Measurements from ENCODE around the gene SLC38A1. TPM values are rescaled to one million over a fixed set of nuclear protein-coding genes. Genes with fewer than 3 reads are reported as not detected.
A peak's percentile ranks its signal among the peaks of the same experiment; 100 is the strongest.

SLC38A1 gene
- total RNA-seq, 2 experiments from 2014 or later = 114 to 163 TPM

- Histone ChIP-seq H2AFZ (ENCODE audit: low read length) (no peak overlapping the region), H3K4me1 (ENCODE audit: insufficient read depth, low read length, poor library complexity, severe bottlenecking) (no peaks in the 10 kb centered on the region), H3K4me3 (ENCODE audit: low read depth, low read length, poor library complexity, severe bottlenecking) (no peak overlapping the region), H3K79me2 (ENCODE audit: insufficient read depth, low read depth, low read length) (no peaks in the 10 kb centered on the region), H3K36me3 (ENCODE audit: insufficient read depth, low read length) (peaks cover 24% of the 10 kb centered on the region; the same call in 1 of the 2 replicates), H3K27ac (ENCODE audit: low read depth, low read length, poor library complexity, severe bottlenecking) (no peak overlapping the region), H3K9me2 (ENCODE audit: insufficient read depth, low read length) (no peaks in the 10 kb centered on the region), H4K20me1 (ENCODE audit: insufficient read depth, low read length) (no peaks in the 10 kb centered on the region), H3K4me2 (ENCODE audit: low read length) (no peak overlapping the region), H3K9me3 (ENCODE audit: low read length) (no peaks in the 10 kb centered on the region)
- POLR2A ChIA-PET = interaction anchor here (1.1 kb wide), 1 partner anchor 28 kb away, joined by 3 read pairs; no protein-coding TSS in a partner anchor
- TF ChIP-seq CTCF (conservative IDR thresholded peaks at IDR 0.05; ENCODE audit: low read length) (no peak), EZH2phosphoT487 (IDR thresholded peaks at IDR 0.05; ENCODE audit: borderline replicate concordance, low read depth, low read length) (no peak)
- peak; percentile 6 for DNase-seq (ENCODE audit: low spot score)
- CTCF ChIA-PET (ENCODE audit: unreplicated experiment) = no interaction called here
- intact Hi-C loops (cut with micrococcal nuclease; ENCODE audit: unreplicated experiment) = no loop called here
- no TSS peak for BruUV-seq (replicated peaks)
Observed at GRCh38 chr12:46179693-46180452, 89.0 kb downstream of the SLC38A1 start.

- CTCF ChIA-PET (ENCODE audit: unreplicated experiment) = no interaction called here
Observed at GRCh38 chr12:46177837-46178608, 90.8 kb downstream of the SLC38A1 start.

More at GRCh38 chr12:46177837-46178608, 90.8 kb downstream of the SLC38A1 start:
- H3K4me3 ChIP-seq (ENCODE audit: low read depth, low read length, poor library complexity, severe bottlenecking) = no peak overlapping the region
- no peaks in the 10 kb centered on the region for H3K9me2 ChIP-seq (ENCODE audit: insufficient read depth, low read length)
- no peak overlapping the region for H3K27ac ChIP-seq (ENCODE audit: low read depth, low read length, poor library complexity, severe bottlenecking)
- H3K4me2 ChIP-seq (ENCODE audit: low read length) = no peak overlapping the region
- DNase-seq (ENCODE audit: low spot score) = no peak
- no peaks in the 10 kb centered on the region for H4K20me1 ChIP-seq (ENCODE audit: insufficient read depth, low read length)
- H3K79me2 ChIP-seq (ENCODE audit: insufficient read depth, low read depth, low read length) = no peaks in the 10 kb centered on the region
- H3K4me1 ChIP-seq (ENCODE audit: insufficient read depth, low read length, poor library complexity, severe bottlenecking) = no peaks in the 10 kb centered on the region
- BruUV-seq (replicated peaks) = no TSS peak
- POLR2A ChIA-PET = interaction anchor here (0.6 to 1.0 kb wide), 4 partner anchors 11 to 1171 kb away, joined by 3 read pairs; no protein-coding TSS in a partner anchor
- peaks cover 9% of the 10 kb centered on the region; the same call in 1 of the 2 replicates for H3K36me3 ChIP-seq (ENCODE audit: insufficient read depth, low read length)
- intact Hi-C loops (cut with micrococcal nuclease; ENCODE audit: unreplicated experiment) = no loop called here
- H2AFZ ChIP-seq (ENCODE audit: low read length) = no peak overlapping the region
- H3K9me3 ChIP-seq (ENCODE audit: low read length) = no peaks in the 10 kb centered on the region
- TF ChIP-seq CTCF (conservative IDR thresholded peaks at IDR 0.05; ENCODE audit: low read length) = no peak
- no peak for TF ChIP-seq EZH2phosphoT487 (IDR thresholded peaks at IDR 0.05; ENCODE audit: borderline replicate concordance, low read depth, low read length)

Data from OCI-LY7 (cell line).